ENCODE measurements around the gene TBCA.

The TBCA gene

DNA sequence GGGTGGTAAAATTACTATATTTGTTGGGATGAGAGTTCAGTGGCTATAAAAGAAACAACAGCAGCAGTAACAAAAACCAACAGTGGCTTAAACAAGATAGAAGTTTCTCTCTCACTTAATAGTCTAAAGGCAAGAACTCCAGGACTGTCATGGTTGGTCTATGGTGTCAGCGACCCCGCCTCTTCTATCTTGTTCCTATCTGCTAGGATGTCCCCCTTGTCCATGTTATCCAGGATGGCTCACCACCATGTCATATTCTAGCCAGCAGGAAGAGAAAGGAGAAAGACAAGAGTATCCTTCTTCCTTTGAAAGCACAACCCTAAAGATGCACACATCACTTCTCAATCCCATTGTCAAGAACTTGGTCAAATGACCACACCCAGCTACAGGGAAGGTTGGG, 126.4 kb downstream of the TBCA start:
- Mint-ChIP-seq H3K4me1 (peaks cover 6% of the 10 kb centered on the region), H3K27ac (no peak overlapping the region)

DNA sequence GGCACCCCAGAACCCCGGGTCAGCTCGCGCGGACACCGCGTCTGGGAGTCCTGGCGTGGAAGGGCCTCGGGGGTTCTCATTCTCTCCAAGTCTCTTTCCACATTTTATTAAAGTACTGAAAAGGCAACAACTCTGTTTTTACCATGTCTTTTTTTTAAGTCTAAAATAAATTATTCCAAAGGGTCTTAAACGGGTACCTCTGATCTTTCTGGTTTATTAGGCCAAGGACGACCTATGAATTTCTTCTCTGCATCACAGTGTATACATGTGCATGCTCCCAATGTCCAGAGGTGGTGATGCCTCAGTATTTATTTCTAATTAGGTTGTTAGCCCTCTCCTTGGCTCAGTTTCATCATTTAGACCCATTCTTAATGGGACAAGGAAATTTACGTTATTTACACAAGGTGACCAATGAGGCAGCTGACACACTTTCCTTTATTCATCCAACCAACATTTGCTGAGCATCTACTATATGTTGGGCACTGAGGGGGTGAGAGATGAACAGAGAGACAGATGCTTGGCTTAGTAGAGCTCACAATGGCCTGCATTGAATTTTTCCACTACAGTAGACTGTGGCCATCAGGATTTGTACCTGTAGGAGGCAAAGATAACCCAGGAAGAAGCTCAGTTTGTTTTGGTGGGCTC, 130.0 kb downstream of the TBCA start:
- H3K9me3 Mint-ChIP-seq: no peaks in the 10 kb centered on the region

More for the DNA sequence above, 126.4 kb downstream of the TBCA start:
- peaks cover 91% of the 10 kb centered on the region for H3K27me3 Mint-ChIP-seq (ENCODE audit: low read depth)
- H3K4me3 Mint-ChIP-seq: no peak overlapping the region
- TF ChIP-seq, protein P1, sequence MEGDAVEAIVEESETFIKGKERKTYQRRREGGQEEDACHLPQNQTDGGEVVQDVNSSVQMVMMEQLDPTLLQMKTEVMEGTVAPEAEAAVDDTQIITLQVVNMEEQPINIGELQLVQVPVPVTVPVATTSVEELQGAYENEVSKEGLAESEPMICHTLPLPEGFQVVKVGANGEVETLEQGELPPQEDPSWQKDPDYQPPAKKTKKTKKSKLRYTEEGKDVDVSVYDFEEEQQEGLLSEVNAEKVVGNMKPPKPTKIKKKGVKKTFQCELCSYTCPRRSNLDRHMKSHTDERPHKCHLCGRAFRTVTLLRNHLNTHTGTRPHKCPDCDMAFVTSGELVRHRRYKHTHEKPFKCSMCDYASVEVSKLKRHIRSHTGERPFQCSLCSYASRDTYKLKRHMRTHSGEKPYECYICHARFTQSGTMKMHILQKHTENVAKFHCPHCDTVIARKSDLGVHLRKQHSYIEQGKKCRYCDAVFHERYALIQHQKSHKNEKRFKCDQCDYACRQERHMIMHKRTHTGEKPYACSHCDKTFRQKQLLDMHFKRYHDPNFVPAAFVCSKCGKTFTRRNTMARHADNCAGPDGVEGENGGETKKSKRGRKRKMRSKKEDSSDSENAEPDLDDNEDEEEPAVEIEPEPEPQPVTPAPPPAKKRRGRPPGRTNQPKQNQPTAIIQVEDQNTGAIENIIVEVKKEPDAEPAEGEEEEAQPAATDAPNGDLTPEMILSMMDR (IDR thresholded peaks at IDR 0.05; ENCODE audit: unreplicated experiment in 3 of 3): no peak
- no peaks in the 10 kb centered on the region for H3K36me3 Mint-ChIP-seq (ENCODE audit: low read depth)
- H3K9me3 Mint-ChIP-seq: no peaks in the 10 kb centered on the region

DNA sequence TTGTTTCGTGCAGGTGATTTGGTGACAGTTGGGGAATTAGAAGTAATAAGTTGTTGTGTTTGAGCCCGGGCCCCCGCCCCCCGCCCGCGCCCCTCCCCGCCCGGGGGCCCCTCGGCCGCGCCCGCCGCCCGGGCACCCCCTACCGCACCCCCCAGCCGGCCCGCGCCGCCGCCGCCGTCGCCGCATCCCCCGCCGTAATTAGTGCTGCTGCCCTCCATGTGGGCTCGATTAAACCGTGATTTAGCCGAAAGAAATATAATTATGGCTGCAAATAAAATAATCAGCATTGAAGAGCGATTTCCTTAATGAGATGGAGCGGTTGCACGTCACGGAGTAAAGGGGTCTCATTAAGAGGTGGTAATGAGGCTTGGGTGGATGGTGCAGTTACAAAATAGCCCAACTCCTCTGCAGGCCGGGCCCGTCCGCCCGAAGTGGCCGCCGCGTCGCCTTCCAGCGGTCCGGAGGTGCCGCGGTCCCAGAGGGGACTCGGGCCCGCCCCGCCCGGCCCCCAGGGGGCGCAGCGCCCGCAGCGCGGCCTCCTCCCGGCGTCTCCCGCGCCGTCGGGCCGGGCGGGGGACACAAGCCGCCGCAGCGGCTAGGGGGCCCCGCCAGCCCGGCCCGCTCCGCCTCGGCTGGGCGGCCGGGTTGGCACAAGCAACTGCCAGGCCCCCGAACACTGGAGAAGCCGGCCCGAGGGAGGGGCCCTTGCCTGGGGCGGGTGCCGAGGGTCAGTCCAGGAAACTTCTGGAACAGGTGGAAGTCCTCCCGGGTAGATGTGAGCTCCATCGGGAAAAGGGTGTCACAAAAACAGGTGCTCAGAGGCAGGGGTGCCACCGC, 130.8 kb downstream of the TBCA start:
- H3K9me3 Mint-ChIP-seq: no peaks in the 10 kb centered on the region
- TF ChIP-seq, protein P1 (IDR thresholded peaks at IDR 0.05; ENCODE audit: unreplicated experiment in 3 of 3): peak; percentile 42 to 51 (median 45)
- H3K27me3 Mint-ChIP-seq (ENCODE audit: low read depth): peaks cover 100% of the 10 kb centered on the region
- H3K4me1 Mint-ChIP-seq: peaks cover 29% of the 10 kb centered on the region
- peak overlapping the region; percentile 33 to 56 (median 39) for H3K4me3 Mint-ChIP-seq
- no peaks in the 10 kb centered on the region for H3K36me3 Mint-ChIP-seq (ENCODE audit: low read depth)
- H3K27ac Mint-ChIP-seq: no peak overlapping the region

More for the DNA sequence above, 130.0 kb downstream of the TBCA start:
- peaks cover 100% of the 10 kb centered on the region for H3K27me3 Mint-ChIP-seq (ENCODE audit: low read depth)
- TF ChIP-seq, protein P1 (IDR thresholded peaks at IDR 0.05; ENCODE audit: unreplicated experiment in 3 of 3): no peak
- H3K4me3 Mint-ChIP-seq: peak overlapping the region in 1 of 3 experiments; percentile 11
- H3K36me3 Mint-ChIP-seq (ENCODE audit: low read depth): no peaks in the 10 kb centered on the region
- H3K4me1 Mint-ChIP-seq: peaks cover 22% of the 10 kb centered on the region
- H3K27ac Mint-ChIP-seq: no peak overlapping the region

DNA sequence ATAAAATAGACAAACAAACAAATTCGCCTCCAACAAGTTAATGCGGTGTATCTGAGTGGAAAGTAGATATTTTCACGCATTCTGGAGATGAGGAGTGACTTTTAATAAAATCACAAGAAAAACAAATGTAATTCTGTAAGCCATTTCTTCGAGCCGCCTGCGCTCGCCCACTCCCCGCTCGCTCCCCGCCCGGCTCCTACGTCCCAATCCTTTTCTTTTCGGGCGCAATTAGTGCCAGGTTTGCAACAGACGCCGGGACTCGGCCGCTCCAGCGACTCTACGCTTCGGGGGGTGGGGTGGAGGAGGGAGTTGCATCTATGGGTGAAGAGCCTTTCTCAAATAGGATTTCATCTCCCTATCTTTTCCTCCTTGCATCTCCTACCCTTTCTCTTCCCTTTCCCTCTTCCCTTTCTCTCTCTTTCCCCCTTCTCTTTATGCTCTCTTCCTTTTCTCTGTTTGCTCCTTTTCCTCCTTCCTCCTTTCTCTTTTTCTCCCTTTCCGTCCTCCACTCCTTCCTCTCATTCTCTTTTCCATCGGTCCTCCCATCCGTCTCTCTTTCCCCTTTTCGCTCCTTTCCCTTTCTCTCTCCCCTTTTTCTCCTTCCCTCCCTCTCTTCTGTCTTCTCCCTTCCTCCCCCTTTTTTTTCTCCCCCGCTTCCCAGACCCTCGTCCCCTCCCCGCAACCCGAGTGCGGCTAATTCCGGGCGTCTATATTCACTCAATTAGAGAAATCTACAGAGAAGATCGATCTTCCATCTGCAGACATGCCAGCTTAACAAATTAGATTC, 131.6 kb downstream of the TBCA start:
- Mint-ChIP-seq H3K36me3 (ENCODE audit: low read depth) (no peaks in the 10 kb centered on the region), H3K27ac (no peak overlapping the region), H3K27me3 (ENCODE audit: low read depth) (peaks cover 100% of the 10 kb centered on the region), H3K9me3 (peaks cover 2% of the 10 kb centered on the region), H3K4me3 (peak overlapping the region; percentile 33 to 56 (median 39)), H3K4me1 (peaks cover 35% of the 10 kb centered on the region)
- TF ChIP-seq, protein P1 (IDR thresholded peaks at IDR 0.05; ENCODE audit: unreplicated experiment in 3 of 3): no peak

DNA sequence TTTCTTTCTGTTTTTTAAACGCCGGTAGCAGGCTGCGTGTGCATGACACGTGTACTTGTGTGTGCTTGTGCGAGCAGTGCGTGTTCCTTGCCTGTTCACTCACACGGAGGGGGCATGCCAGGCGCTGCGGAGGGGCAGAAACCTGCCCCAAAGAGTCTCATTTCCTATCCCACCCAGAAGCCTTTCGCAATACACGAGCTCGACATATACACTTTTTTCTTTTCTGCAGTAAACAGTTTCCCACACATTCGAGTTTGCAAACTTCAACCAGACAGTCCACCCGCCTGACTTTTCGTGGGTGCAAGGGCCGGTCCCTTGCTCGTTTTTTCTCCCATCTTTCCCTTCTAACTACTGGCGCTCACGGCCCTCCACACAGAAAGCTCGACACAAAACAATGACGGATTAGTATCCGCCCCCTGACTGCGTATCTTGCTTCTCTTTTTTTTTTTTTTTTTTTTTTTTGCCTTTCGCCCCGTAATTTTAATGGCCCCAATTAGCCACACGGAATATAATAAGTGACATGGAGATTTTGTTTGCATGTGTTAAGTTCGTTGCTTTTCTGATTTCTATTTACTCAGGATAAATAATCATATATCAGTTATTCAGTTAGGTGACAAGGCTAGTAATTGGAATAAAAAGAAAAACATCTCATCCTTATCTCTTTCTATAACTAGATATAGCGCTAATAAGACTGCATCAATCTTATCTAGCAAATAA, 132.3 kb downstream of the TBCA start:
- Mint-ChIP-seq H3K4me3 (peak overlapping the region in 1 of 3 experiments; percentile 18), H3K27ac (no peak overlapping the region), H3K27me3 (ENCODE audit: low read depth) (peaks cover 100% of the 10 kb centered on the region), H3K4me1 (peaks cover 40% of the 10 kb centered on the region), H3K9me3 (peaks cover 2% of the 10 kb centered on the region), H3K36me3 (ENCODE audit: low read depth) (no peaks in the 10 kb centered on the region)
- TF ChIP-seq, protein P1 (IDR thresholded peaks at IDR 0.05; ENCODE audit: unreplicated experiment in 3 of 3): no peak

Measured in nephron (organoid).